HepG2 (cell line): Measurements from ENCODE around the gene SLC45A1. TPM values are rescaled to one million over a fixed set of nuclear protein-coding genes. Genes with fewer than 3 reads are reported as not detected.

ENCODE experiments used
- BCL3 ChIP-seq: sonication (generic); formaldehyde crosslinking; IDR thresholded peaks from 2 replicates; pipeline ENCODE4 v1.5.1; 2020; ENCODE audit warnings: mild to moderate bottlenecking, missing genetic modification reagents, moderate library complexity
- BCL6 ChIP-seq: IDR thresholded peaks from 2 replicates; pipeline ENCODE4 v1.6.1; 2016; ENCODE audit warnings: missing genetic modification reagents, missing compliant biosample characterization
- CCDC6 ChIP-seq: sonication (generic); formaldehyde crosslinking; IDR thresholded peaks from 2 replicates; pipeline ENCODE4 v1.8.1; 2022; ENCODE audit warnings: mild to moderate bottlenecking, missing genetic modification reagents, moderate library complexity
- CREBL2 ChIP-seq: sonication (generic); formaldehyde crosslinking; IDR thresholded peaks from 2 replicates; pipeline ENCODE4 v1.8.1; 2023; ENCODE audit warnings: missing genetic modification reagents, mild to moderate bottlenecking, borderline replicate concordance
- CTCF ChIP-seq: sonication (generic); formaldehyde crosslinking; IDR thresholded peaks from 2 replicates; pipeline ENCODE4 v1.5.0; 2020; ENCODE audit warnings: mild to moderate bottlenecking, missing genetic modification reagents, moderate library complexity
- HDAC2 ChIP-seq: sonication (generic); formaldehyde crosslinking; IDR thresholded peaks from 2 replicates; pipeline ENCODE4 v1.4.0; 2020; ENCODE audit warnings: missing genetic modification reagents
- PAXIP1 ChIP-seq: sonication (generic); formaldehyde crosslinking; conservative IDR thresholded peaks from 2 replicates; pipeline ENCODE4 v1.4.0; 2020; ENCODE audit warnings: mild to moderate bottlenecking, missing genetic modification reagents, moderate library complexity
- POGZ ChIP-seq: sonication (generic); formaldehyde crosslinking; IDR thresholded peaks from 2 replicates; pipeline ENCODE4 v1.4.0; 2020; ENCODE audit warnings: mild to moderate bottlenecking, missing genetic modification reagents
- SALL1 ChIP-seq: sonication (generic); formaldehyde crosslinking; IDR thresholded peaks from 2 replicates; pipeline ENCODE4 v1.8.0; 2022; ENCODE audit warnings: mild to moderate bottlenecking, missing genetic modification reagents
- SPEN ChIP-seq: sonication (generic); formaldehyde crosslinking; IDR thresholded peaks from 2 replicates; pipeline ENCODE4 v1.5.1; 2020; ENCODE audit warnings: low read depth, mild to moderate bottlenecking, missing genetic modification reagents
- ZNF160 ChIP-seq: sonication (generic); formaldehyde crosslinking; IDR thresholded peaks from 2 replicates; pipeline ENCODE4 v1.8.0; 2022; ENCODE audit warnings: mild to moderate bottlenecking, inconsistent platforms, missing genetic modification reagents
- ZNF20 ChIP-seq: sonication (generic); formaldehyde crosslinking; IDR thresholded peaks from 2 replicates; pipeline ENCODE4 v1.4.0; 2020; ENCODE audit warnings: mild to moderate bottlenecking, moderate library complexity, missing genetic modification reagents
- ZNF598 ChIP-seq: sonication (generic); formaldehyde crosslinking; IDR thresholded peaks from 2 replicates; pipeline ENCODE4 v1.5.1; 2020; ENCODE audit warnings: mild to moderate bottlenecking, missing genetic modification reagents, borderline replicate concordance
- ZNF605 ChIP-seq: sonication (generic); formaldehyde crosslinking; IDR thresholded peaks from 2 replicates; pipeline ENCODE4 v1.8.0; 2022; ENCODE audit warnings: mild to moderate bottlenecking, missing genetic modification reagents
- polyA plus RNA-seq, 8 experiments: library from polyadenylated mRNA; depleted of rRNA in 3 of 8; stranded (reverse) in 7 of 8; unstranded in 1 of 8; fragments of >200 nt; fragmentation: Illumina TruSeq in 4 of 8; extraction: Trizol in 4 of 8; gene quantifications; 2 replicates each; pipeline versions ENCODE4 v1.2.1 to v1.2.3, GENCODE V29; 2011 to 2016; ENCODE audit warnings: low read depth in 4 of 8, missing spikeins in 1 of 8, mixed read lengths in 1 of 8; ENCODE audit not compliant: insufficient read depth in 1 of 8
- total RNA-seq, 5 experiments: library from RNA; depleted of rRNA; stranded (reverse); fragments of >200 nt; fragmentation: Illumina TruSeq; extraction: Trizol; gene quantifications; 2 replicates each; pipeline ENCODE4 v1.2.3, GENCODE V29; 2016; ENCODE audit warnings: low read depth in 1 of 5
- TF ChIP-seq, protein P1 (sequence below): sonication (generic); formaldehyde crosslinking; IDR thresholded peaks from 2 replicates; pipeline ENCODE4 v1.9.0; 2022; ENCODE audit warnings: missing genetic modification reagents, mild to moderate bottlenecking, borderline replicate concordance
- TF ChIP-seq, protein P2 (sequence below): IDR thresholded peaks from 2 replicates; pipeline ENCODE4 v1.6.1; 2016; ENCODE audit warnings: missing genetic modification reagents, missing compliant biosample characterization

The SLC45A1 gene
- total and polyA plus RNA-seq, 2 of the 13 experiments (the other 11 are each of a cell fraction or from before 2014, with no cell fraction given), result not detected

DNA sequence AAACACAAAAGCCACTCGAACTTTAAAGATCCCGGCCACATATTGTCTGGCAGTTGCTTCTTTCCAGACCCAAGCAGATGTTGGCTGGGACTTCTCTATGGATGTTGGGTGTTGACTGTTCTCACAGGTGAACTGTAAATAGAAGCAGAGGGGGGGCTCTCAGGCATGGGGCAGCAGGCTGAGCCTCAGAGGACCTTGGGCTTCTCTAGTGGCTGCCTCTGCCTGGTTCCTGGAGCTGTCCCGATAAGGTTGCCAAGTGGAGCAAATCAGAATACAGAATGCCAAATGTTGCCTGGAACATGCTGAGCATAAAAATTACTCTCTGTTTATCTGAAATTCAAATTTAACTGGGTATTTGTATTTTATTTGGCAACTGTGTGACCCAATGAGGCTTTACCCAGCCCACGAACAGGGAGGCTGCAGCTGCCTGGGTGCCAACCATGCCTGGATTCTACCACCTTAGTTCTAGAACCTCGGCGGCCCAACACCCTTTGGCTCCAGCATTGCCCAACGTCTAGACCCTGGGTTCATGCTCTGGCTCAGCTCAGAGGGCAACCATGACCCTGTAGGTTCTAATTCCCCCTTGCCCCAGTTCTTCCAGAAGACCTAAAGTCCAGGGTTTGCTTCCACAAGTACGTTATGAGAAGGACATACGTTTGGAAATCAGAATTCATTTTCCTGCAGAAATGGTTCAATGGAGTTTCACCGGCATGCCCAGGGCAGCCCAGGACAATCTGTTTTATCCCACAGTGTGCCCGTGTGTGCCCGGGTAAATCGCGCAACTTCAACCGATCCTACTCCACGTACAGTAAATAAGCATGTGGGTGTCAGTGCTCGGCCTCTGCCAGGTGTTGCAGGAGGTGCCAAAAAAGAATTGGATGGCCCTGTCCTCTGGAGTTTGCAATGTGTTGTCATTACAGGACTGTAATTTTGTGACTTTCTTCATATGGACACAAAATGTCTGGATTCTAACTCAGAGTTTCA, 5.4 kb upstream of the SLC45A1 start (continued):
- TF ChIP-seq, protein P1, sequence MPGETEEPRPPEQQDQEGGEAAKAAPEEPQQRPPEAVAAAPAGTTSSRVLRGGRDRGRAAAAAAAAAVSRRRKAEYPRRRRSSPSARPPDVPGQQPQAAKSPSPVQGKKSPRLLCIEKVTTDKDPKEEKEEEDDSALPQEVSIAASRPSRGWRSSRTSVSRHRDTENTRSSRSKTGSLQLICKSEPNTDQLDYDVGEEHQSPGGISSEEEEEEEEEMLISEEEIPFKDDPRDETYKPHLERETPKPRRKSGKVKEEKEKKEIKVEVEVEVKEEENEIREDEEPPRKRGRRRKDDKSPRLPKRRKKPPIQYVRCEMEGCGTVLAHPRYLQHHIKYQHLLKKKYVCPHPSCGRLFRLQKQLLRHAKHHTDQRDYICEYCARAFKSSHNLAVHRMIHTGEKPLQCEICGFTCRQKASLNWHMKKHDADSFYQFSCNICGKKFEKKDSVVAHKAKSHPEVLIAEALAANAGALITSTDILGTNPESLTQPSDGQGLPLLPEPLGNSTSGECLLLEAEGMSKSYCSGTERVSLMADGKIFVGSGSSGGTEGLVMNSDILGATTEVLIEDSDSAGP (CRISPR knock-in tag), result 0 out of 2 replicates have a peak, but pooled peaks have one; percentile 47
- peak; percentile 75 for TF ChIP-seq SALL1 (CRISPR knock-in tag)
- no peak for TF ChIP-seq ZNF160 (CRISPR knock-in tag)
- TF ChIP-seq BCL3 (CRISPR knock-in tag), result 0 out of 2 replicates have a peak, but pooled peaks have one; percentile 8
- TF ChIP-seq, protein P2, sequence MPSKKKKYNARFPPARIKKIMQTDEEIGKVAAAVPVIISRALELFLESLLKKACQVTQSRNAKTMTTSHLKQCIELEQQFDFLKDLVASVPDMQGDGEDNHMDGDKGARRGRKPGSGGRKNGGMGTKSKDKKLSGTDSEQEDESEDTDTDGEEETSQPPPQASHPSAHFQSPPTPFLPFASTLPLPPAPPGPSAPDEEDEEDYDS, result 0 out of 2 replicates have a peak, but pooled peaks have one; percentile 16
- peak; percentile 76 for TF ChIP-seq PAXIP1 (CRISPR knock-in tag)
- TF ChIP-seq HDAC2 (CRISPR knock-in tag), result peak; percentile 61; the same call in 1 of the 2 replicates
- peak; percentile 49; the same call in 1 of the 2 replicates for TF ChIP-seq BCL6 (CRISPR knock-in tag)
- TF ChIP-seq ZNF20 (CRISPR knock-in tag), result no peak
- no peak for TF ChIP-seq CREBL2 (CRISPR knock-in tag)
- TF ChIP-seq ZNF605 (CRISPR knock-in tag), result peak; percentile 56; the same call in 1 of the 2 replicates
- no peak for TF ChIP-seq CCDC6 (CRISPR knock-in tag)
- 0 out of 2 replicates have a peak, but pooled peaks have one; percentile 33 for TF ChIP-seq SPEN (CRISPR knock-in tag)
- peak; percentile 58; the same call in 1 of the 2 replicates for TF ChIP-seq ZNF598
- peak; percentile 75 for TF ChIP-seq POGZ
- TF ChIP-seq CTCF (CRISPR knock-in tag), result peak; percentile 36
